Left lung (tissue), 10 donors: ENCODE data around the gene NSUN4. TPM values are rescaled to one million over a fixed set of nuclear protein-coding genes. Genes with fewer than 3 reads are reported as not detected.
"Not testable (repeated sequence)": the region's sequence is repeated elsewhere in the genome, so short reads cannot be mapped to it uniquely, and the experiment has no call there.

Experiments
- ATAC-seq: fragments of 200-7000 bp; cut with Tn5 transposase; one replicate; pipeline ENCODE4 v1.9.1; 2020; ENCODE audit warnings: moderate library complexity
- DNase-seq, 4 donors: peaks; one replicate each; pipeline ENCODE4 v3.0.0-alpha.2; 2013 to 2020
- H3K27ac ChIP-seq, 2 donors: fragments of 200-600 bp; sonication (generic) in 1 of 2; one replicate each; pipeline versions ENCODE4 v1.5.0 to v1.8.0; 2020 to 2021
- H3K27me3 ChIP-seq, 2 donors: fragments of 200-600 bp; sonication (generic) in 1 of 2; one replicate each; pipeline versions ENCODE4 v1.5.0 to v1.8.0; 2020 to 2021
- H3K36me3 ChIP-seq, 2 donors: fragments of 200-600 bp; sonication (generic) in 1 of 2; one replicate each; pipeline versions ENCODE4 v1.5.0 to v1.8.0; 2020 to 2021
- H3K4me1 ChIP-seq, 2 donors: fragments of 200-600 bp; one replicate each; pipeline ENCODE4 v1.8.0; 2021
- H3K4me3 ChIP-seq, 2 donors: fragments of 200-600 bp; sonication (generic) in 1 of 2; one replicate each; pipeline versions ENCODE4 v1.5.0 to v1.8.0; 2020 to 2021; ENCODE audit warnings: mild to moderate bottlenecking in 1 of 2
- H3K9me3 ChIP-seq, 2 donors: fragments of 200-600 bp; sonication (generic) in 1 of 2; one replicate each; pipeline versions ENCODE4 v1.5.0 to v1.8.0; 2020 to 2021
- CTCF ChIP-seq, 2 donors: fragments of 200-600 bp; sonication (generic) in 1 of 2; IDR thresholded peaks; one replicate each; pipeline versions ENCODE4 v1.5.0 to v1.8.0; 2021; ENCODE audit warnings: antibody characterized with exemption in 2 of 2
- intact Hi-C, 2 donors: fragments of 100-400 bp; cut with DNase I; formaldehyde crosslinking; loops; one replicate each; pipeline versions ENCODE4 v1.11.2 to v1.14.2; 2022
- polyA plus RNA-seq, 6 donors: library from polyadenylated mRNA; unstranded; fragments of 120-200 nt; gene quantifications; one replicate each; pipeline ENCODE4 v1.2.1, GENCODE V29; 2013; ENCODE audit not compliant: insufficient read length in 6 of 6
- total RNA-seq, 2 donors: library from RNA; stranded (reverse); fragmentation: NEBNext Ultra II Directional; extraction: Animal tissue kit (Norgen Biotek cat#: 25700); gene quantifications; one replicate each; pipeline ENCODE4 v1.2.1, GENCODE V29; 2021
- donor health status: DM: no; HTN: yes; CAD: no.
- donor health status: DM: no; HTN: no; CAD: no.

Gene NSUN4
- total and polyA plus RNA-seq, 8 donors = 21.8 to 25.8 (median 23.5) TPM

GRCh38 chr1:46345281-46345680 is 4.7 kb downstream of the NSUN4 start:
- intact Hi-C loops = no loop called here
- no peak for TF ChIP-seq CTCF (IDR thresholded peaks at IDR 0.05)
- H3K4me3 ChIP-seq = no peak overlapping the region
- H3K27me3 ChIP-seq = no peaks in the 10 kb centered on the region
- H3K36me3 ChIP-seq = peaks cover 0 to 74% of the 10 kb centered on the region in 2 donors
- ATAC-seq (no peak), DNase-seq (no peak)
- peaks cover 0 to 34% of the 10 kb centered on the region in 2 donors for H3K4me1 ChIP-seq
- no peaks in the 10 kb centered on the region for H3K9me3 ChIP-seq
- H3K27ac ChIP-seq = no peak overlapping the region

- H3K27ac ChIP-seq = no peak overlapping the region
- peaks cover 0 to 92% of the 10 kb centered on the region in 2 donors for H3K36me3 ChIP-seq
- intact Hi-C loops = no loop called here
- ATAC-seq (no peak), DNase-seq (no peak)
- H3K4me3 ChIP-seq = no peak overlapping the region
- no peaks in the 10 kb centered on the region for H3K27me3 ChIP-seq
- no peaks in the 10 kb centered on the region for H3K9me3 ChIP-seq
- TF ChIP-seq CTCF (IDR thresholded peaks at IDR 0.05) = no peak
- H3K4me1 ChIP-seq = peaks cover 0 to 15% of the 10 kb centered on the region in 2 donors
Measured at GRCh38 chr1:46352363-46352762, 11.8 kb downstream of the NSUN4 start.

GRCh38 chr1:46355920-46356319 is 15.3 kb downstream of the NSUN4 start:
- DNase-seq, ATAC-seq, H3K27me3 ChIP-seq, H3K27ac ChIP-seq, intact Hi-C loops, H3K4me3 ChIP-seq, H3K9me3 ChIP-seq, H3K4me1 ChIP-seq: not testable (repeated sequence)
- H3K36me3 ChIP-seq = peaks cover 0 to 98% of the 10 kb centered on the region in 2 donors

GRCh38 chr1:46362158-46362557 is 21.6 kb downstream of the NSUN4 start:
- intact Hi-C loops = no loop called here
- DNase-seq (no peak), ATAC-seq (no peak)
- no peak for TF ChIP-seq CTCF (IDR thresholded peaks at IDR 0.05)
- H3K27me3 ChIP-seq = no peaks in the 10 kb centered on the region
- no peaks in the 10 kb centered on the region for H3K9me3 ChIP-seq
- H3K36me3 ChIP-seq = peaks cover 0 to 88% of the 10 kb centered on the region in 2 donors
- no peak overlapping the region for H3K4me3 ChIP-seq
- no peak overlapping the region for H3K27ac ChIP-seq
- no peaks in the 10 kb centered on the region for H3K4me1 ChIP-seq

- Histone ChIP-seq H3K27ac (no peak overlapping the region), H3K27me3 (no peaks in the 10 kb centered on the region), H3K4me1 (no peaks in the 10 kb centered on the region), H3K36me3 (peaks cover 0 to 87% of the 10 kb centered on the region in 2 donors), H3K4me3 (no peak overlapping the region), H3K9me3 (no peaks in the 10 kb centered on the region)
- intact Hi-C loops = no loop called here
- no peak for TF ChIP-seq CTCF (IDR thresholded peaks at IDR 0.05)
- no peak for ATAC-seq
- DNase-seq = no peak
Measured at GRCh38 chr1:46363121-46363520, 22.5 kb downstream of the NSUN4 start.

GRCh38 chr1:46364612-46365011 is 24.0 kb downstream of the NSUN4 start:
- intact Hi-C loops = no loop called here
- Histone ChIP-seq H3K36me3 (peaks cover 0 to 81% of the 10 kb centered on the region in 2 donors), H3K9me3 (no peaks in the 10 kb centered on the region), H3K4me1 (peaks cover 0 to 2% of the 10 kb centered on the region in 2 donors), H3K4me3 (no peak overlapping the region), H3K27me3 (no peaks in the 10 kb centered on the region), H3K27ac (no peak overlapping the region)
- no peak for TF ChIP-seq CTCF (IDR thresholded peaks at IDR 0.05)
- DNase-seq = no peak
- no peak for ATAC-seq

- peaks cover 0 to 10% of the 10 kb centered on the region in 2 donors for H3K4me1 ChIP-seq
- H3K9me3 ChIP-seq, H3K27ac ChIP-seq, H3K27me3 ChIP-seq, DNase-seq, ATAC-seq, H3K4me3 ChIP-seq, intact Hi-C loops: not testable (repeated sequence)
- H3K36me3 ChIP-seq = peaks cover 0 to 73% of the 10 kb centered on the region in 2 donors
Measured at GRCh38 chr1:46365796-46366195, 25.2 kb downstream of the NSUN4 start.
